Smooth muscle cell (in vitro differentiated cells): ENCODE measurements around the gene EOLA1. TPM values are rescaled to one million over a fixed set of nuclear protein-coding genes. Genes with fewer than 3 reads are reported as not detected.

Experiments
- DNase-seq: peaks from one replicate; lab custom pipeline; 2025; ENCODE audit not compliant: unreplicated experiment; lab: John Stamatoyannopoulos, UW
- H2AFZ ChIP-seq: fragments of 200-600 bp; sonication (generic); 2 replicates; pipeline ENCODE4 v1.6.0; 2016; ENCODE audit warnings: antibody characterized with exemption, low read depth, mild to moderate bottlenecking
- H3F3A ChIP-seq: fragments of 200-600 bp; sonication (generic); 2 replicates; pipeline ENCODE4 v1.6.0; 2017; ENCODE audit warnings: antibody characterized with exemption, low read depth
- H3K27ac ChIP-seq: fragments of 200-600 bp; sonication (generic); 2 replicates; pipeline ENCODE4 v1.5.1; 2016; ENCODE audit warnings: low read depth, mild to moderate bottlenecking
- H3K27me3 ChIP-seq: fragments of 200-600 bp; sonication (generic); 2 replicates; pipeline ENCODE4 v1.6.1; 2016; ENCODE audit warnings: low read depth, mild to moderate bottlenecking
- H3K36me3 ChIP-seq: fragments of 200-600 bp; sonication (generic); 2 replicates; pipeline ENCODE4 v1.5.1; 2016; ENCODE audit warnings: low read depth
- H3K4me1 ChIP-seq: fragments of 200-600 bp; sonication (generic); 2 replicates; pipeline ENCODE4 v1.5.1; 2016; ENCODE audit warnings: low read depth
- H3K4me2 ChIP-seq: fragments of 200-600 bp; sonication (generic); 2 replicates; pipeline ENCODE4 v1.6.0; 2016; ENCODE audit warnings: mild to moderate bottlenecking
- H3K4me3 ChIP-seq: fragments of 200-600 bp; sonication (generic); 2 replicates; pipeline ENCODE4 v1.5.1; 2016; ENCODE audit warnings: mild to moderate bottlenecking
- H3K79me2 ChIP-seq: fragments of 200-600 bp; sonication (generic); 2 replicates; pipeline ENCODE4 v1.6.0; 2016; ENCODE audit warnings: low read depth, mild to moderate bottlenecking
- H3K9ac ChIP-seq: fragments of 200-600 bp; sonication (generic); 2 replicates; pipeline ENCODE4 v1.6.0; 2016; ENCODE audit warnings: low read depth
- H3K9me3 ChIP-seq: fragments of 200-600 bp; sonication (generic); replicated peaks from 2 replicates; pipeline ENCODE4 v1.5.1; 2016; ENCODE audit warnings: low read depth
- H4K20me1 ChIP-seq: fragments of 200-600 bp; sonication (generic); 2 replicates; pipeline ENCODE4 v1.6.0; 2016; ENCODE audit warnings: low read depth
- WGBS: methylation state at CpG from one replicate; pipeline ENCODE4 v1.1.7; 2016; ENCODE audit warnings: low lambda C conversion rate; 5-methylcytosine and 5-hydroxymethylcytosine counted together
- polyA plus RNA-seq: library from polyadenylated mRNA; unstranded; fragments of >200 nt; fragmentation: Nextera tagmentation; extraction: Ambion mirVana; gene quantifications from 2 replicates; pipeline ENCODE4 v1.2.1, GENCODE V29; 2016
- total RNA-seq: library from RNA; depleted of rRNA; stranded (reverse); fragments of >200 nt; gene quantifications from 2 replicates; pipeline ENCODE4 v1.2.3, GENCODE V29; 2014
- TF ChIP-seq, protein P1 (sequence below): fragments of 200-600 bp; sonication (generic); IDR thresholded peaks from 2 replicates; pipeline ENCODE4 v1.5.1; 2017; ENCODE audit warnings: borderline replicate concordance, mild to moderate bottlenecking, antibody characterized with exemption; ENCODE audit not compliant: insufficient read depth, poor library complexity, severe bottlenecking

The EOLA1 gene
- total and polyA plus RNA-seq, 2 experiments from 2014 or later: 9.6 to 15.9 TPM

DNA sequence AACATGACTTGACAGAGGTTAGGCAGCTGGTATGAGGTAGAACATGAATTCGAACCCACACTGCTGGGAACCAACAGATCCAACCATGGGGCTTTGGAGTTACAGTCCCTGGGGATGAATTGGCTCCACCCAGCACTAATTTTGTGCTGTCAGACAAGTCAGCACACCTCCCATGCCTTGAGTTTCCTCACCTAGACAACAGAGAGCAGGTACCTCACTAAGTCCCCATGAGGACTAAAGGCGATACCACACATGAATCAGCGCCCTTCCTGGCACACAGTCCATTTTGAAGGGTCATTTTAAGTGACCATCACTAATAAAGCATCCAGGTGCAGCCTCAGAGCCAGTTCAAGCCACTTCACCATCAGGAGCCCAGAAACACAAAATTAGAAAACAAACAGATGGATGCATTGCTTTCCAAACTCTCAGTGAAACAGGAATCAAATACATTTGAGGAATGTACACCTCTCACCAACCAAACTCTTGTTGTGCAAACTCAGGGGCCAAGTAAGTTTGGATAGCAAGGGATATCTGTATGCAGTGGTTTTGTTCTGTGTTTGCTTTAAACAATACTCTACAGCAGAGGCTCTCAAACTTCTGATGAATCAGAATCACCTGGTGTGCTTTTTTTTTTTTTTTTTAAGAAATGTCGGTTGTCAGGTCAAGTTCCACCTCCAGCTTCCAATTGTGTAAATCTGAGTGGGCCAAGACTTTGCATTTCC is 45.8 kb upstream of the EOLA1 start:
- Histone ChIP-seq H3K9ac (peak overlapping the region; percentile 41), H3K36me3 (no peaks in the 10 kb centered on the region), H3K4me2 (no peak overlapping the region), H3F3A (no peaks in the 10 kb centered on the region), H3K4me3 (no peak overlapping the region), H3K79me2 (no peaks in the 10 kb centered on the region), H2AFZ (no peak overlapping the region), H4K20me1 (peaks cover 35% of the 10 kb centered on the region), H3K9me3 (no peaks in the 10 kb centered on the region), H3K27me3 (no peaks in the 10 kb centered on the region), H3K4me1 (no peaks in the 10 kb centered on the region), H3K27ac (peak overlapping the region; percentile 78)
- TF ChIP-seq, protein P1, sequence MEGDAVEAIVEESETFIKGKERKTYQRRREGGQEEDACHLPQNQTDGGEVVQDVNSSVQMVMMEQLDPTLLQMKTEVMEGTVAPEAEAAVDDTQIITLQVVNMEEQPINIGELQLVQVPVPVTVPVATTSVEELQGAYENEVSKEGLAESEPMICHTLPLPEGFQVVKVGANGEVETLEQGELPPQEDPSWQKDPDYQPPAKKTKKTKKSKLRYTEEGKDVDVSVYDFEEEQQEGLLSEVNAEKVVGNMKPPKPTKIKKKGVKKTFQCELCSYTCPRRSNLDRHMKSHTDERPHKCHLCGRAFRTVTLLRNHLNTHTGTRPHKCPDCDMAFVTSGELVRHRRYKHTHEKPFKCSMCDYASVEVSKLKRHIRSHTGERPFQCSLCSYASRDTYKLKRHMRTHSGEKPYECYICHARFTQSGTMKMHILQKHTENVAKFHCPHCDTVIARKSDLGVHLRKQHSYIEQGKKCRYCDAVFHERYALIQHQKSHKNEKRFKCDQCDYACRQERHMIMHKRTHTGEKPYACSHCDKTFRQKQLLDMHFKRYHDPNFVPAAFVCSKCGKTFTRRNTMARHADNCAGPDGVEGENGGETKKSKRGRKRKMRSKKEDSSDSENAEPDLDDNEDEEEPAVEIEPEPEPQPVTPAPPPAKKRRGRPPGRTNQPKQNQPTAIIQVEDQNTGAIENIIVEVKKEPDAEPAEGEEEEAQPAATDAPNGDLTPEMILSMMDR: no peak
- 60% methylated on average over 4 of the region's 4 CpGs for WGBS
- no peak for DNase-seq

DNA sequence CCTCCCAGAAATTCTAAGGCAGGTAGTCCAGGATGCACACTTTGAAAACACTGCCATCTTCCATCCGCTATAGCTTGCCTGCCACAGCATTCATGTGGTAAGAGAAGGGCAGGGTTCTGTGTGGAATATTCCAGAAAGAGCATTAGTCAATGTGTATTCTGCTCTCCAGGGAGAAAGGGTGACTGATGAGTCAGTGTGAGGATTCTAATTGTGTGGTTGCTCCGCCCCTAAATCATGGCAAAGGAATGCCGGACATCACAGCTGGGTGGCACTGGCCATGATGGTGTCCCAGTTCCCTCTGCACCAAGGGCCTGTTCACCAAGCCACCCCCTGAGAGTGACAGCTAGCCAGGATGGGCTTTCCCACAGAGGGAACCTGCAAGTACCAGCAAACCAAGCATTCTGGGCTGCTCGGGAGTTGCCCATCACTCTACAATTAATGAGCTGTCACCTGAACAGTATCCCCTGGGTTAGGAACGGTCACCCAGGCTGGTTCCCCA is 45.2 kb upstream of the EOLA1 start:
- Histone ChIP-seq H3K9me3 (no peaks in the 10 kb centered on the region), H3K4me1 (no peaks in the 10 kb centered on the region), H3F3A (no peaks in the 10 kb centered on the region), H3K9ac (no peak overlapping the region), H3K79me2 (no peaks in the 10 kb centered on the region), H2AFZ (no peak overlapping the region), H3K27ac (peak overlapping the region; percentile 78), H4K20me1 (peaks cover 35% of the 10 kb centered on the region), H3K4me3 (no peak overlapping the region), H3K4me2 (no peak overlapping the region), H3K36me3 (peaks cover under 1% of the 10 kb centered on the region), H3K27me3 (no peaks in the 10 kb centered on the region)
- TF ChIP-seq, protein P1: no peak
- WGBS: 61% methylated on average over 5 of the region's 5 CpGs
- DNase-seq: no peak

DNA sequence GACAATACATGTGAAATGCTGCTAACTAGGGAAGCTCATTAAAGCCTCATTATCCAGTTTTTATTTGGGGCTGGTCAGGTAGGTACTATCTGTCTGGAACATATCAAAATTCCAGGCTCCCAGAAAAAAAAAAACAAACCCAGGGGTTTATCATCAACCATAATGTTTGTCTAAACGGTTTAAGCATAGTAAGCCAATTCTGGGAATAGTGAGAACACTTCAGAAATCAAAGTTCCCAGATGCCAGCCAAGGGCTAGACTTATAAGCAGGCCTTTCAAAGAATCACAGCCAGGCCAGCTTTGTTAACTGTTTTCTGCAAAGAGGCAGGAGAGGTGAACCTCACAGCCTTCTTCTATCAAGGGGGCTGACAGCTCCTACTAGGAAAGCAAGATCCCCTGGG is 43.8 kb upstream of the EOLA1 start:
- Histone ChIP-seq H3K27me3 (no peaks in the 10 kb centered on the region), H3K4me2 (no peak overlapping the region), H3K9ac (no peak overlapping the region), H3K9me3 (no peaks in the 10 kb centered on the region), H2AFZ (no peak overlapping the region), H3K4me3 (no peak overlapping the region), H3F3A (no peaks in the 10 kb centered on the region), H3K79me2 (no peaks in the 10 kb centered on the region), H3K36me3 (peaks cover 6% of the 10 kb centered on the region), H3K4me1 (no peaks in the 10 kb centered on the region), H3K27ac (peak overlapping the region; percentile 78), H4K20me1 (peaks cover 24% of the 10 kb centered on the region)
- no peak for DNase-seq
- WGBS: 51% methylated on average over 1 of the region's 1 CpG
- TF ChIP-seq, protein P1: no peak

DNA sequence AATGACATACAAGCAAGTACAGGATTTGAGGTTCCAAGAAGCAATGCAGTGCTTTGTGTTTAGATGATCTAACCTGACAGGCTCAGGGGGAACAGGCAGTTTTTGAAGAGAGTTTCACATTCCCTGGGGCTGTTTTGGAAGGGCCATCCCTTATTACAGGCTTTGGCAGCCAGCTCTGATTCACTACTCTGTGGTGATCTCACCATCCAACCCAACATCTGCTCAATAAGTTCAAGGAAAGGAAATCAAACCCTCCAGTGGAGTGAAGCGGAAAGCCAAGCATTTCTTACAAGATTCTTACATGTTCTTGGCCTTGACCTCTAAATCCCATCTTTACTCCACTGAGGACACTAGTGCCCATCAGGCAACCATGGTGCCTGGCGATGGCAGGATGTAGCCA is 43.2 kb upstream of the EOLA1 start:
- Histone ChIP-seq H3K4me1 (no peaks in the 10 kb centered on the region), H3K9ac (no peak overlapping the region), H3K9me3 (no peaks in the 10 kb centered on the region), H3K27me3 (no peaks in the 10 kb centered on the region), H3K4me2 (no peak overlapping the region), H3K4me3 (no peak overlapping the region), H2AFZ (no peak overlapping the region), H3K27ac (peak overlapping the region; percentile 78), H3K36me3 (peaks cover 6% of the 10 kb centered on the region), H3F3A (no peaks in the 10 kb centered on the region), H4K20me1 (peaks cover 19% of the 10 kb centered on the region), H3K79me2 (peaks cover 4% of the 10 kb centered on the region)
- no peak for DNase-seq
- TF ChIP-seq, protein P1: no peak
- 76% methylated on average over 2 of the region's 2 CpGs for WGBS
